OCI-LY3 (cell line): ENCODE results near the gene ENOSF1.

Source experiments
- CTCF ChIP-seq: fragments of 200-600, 300-600 bp; sonication (generic); IDR thresholded peaks from 2 replicates; pipeline ENCODE4 v1.5.1; 2014; ENCODE audit warnings: antibody characterized with exemption, low read length, low read depth
- EZH2phosphoT487 ChIP-seq: fragments of 200-600 bp; shearing (Covaris generic); IDR thresholded peaks from 2 replicates; pipeline ENCODE4 v1.6.1; 2018; ENCODE audit warnings: antibody characterized with exemption, mixed run types, low read depth

DNA sequence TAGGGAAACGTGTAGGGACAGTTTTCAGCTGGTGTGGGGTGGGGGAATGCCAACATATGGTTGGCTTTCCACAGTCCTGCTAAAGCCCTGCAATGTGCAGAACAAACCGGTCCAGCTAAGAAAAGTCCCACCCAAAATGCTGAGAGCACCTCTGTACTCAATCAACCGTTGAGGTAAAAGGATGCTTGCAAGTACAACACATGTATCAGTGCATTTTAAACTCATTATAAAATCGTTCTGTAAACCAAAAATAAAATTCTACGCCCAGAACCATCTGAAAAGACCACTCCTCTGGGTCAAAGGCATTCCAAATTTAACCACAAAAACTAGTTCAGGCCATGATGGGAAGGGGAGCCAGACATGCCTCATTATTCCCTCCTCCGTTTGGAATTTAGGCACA, 57.0 kb downstream of the ENOSF1 start:
- TF ChIP-seq CTCF (no peak), EZH2phosphoT487 (no peak)
